HG03159 (cell line): ENCODE measurements around the gene FOXI1.

ENCODE experiments used
- ATAC-seq: cut with Tn5 transposase; IDR thresholded peaks from one replicate; pipeline ENCODE4 v1.9.1; 2021; ENCODE audit warnings: mild to moderate bottlenecking, moderate library complexity; ENCODE audit not compliant: unreplicated experiment

The FOXI1 gene

DNA sequence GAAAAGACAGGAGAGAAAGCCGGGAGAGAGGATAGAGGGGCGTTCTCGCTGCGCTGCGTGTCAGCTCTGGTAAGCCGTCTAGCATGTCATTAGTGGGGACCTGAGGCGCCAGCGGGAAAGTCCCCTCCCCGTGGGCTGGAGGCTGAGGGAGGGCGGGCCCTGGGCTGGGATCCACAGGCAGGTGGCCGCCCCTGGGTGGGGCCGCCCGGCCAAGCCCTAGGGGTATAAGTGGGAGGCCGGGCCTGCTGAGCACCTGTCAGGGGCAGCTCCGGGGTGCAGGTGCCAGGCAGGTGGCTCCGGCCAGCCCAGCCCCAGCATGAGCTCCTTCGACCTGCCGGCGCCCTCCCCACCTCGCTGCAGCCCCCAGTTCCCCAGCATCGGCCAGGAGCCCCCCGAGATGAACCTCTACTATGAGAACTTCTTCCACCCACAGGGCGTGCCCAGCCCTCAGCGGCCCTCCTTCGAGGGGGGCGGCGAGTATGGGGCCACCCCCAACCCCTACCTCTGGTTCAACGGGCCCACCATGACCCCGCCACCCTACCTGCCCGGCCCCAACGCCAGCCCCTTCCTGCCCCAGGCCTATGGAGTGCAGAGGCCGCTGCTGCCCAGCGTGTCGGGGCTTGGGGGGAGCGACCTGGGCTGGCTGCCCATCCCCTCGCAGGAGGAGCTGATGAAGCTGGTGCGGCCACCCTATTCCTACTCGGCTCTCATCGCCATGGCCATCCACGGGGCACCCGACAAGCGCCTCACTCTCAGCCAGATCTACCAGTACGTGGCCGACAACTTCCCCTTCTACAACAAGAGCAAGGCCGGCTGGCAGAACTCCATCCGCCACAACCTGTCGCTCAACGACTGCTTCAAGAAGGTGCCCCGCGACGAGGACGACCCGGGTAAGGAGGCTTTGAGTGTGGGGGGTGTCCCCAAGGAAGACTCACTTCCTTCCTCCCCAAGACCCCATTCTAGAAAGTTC lies at the start of gene FOXI1:
TSS of gene FOXI1 (plus strand) at position 256 of the 970 bp plus-strand sequence. CDS start at position 317, 61 bp downstream.
- ATAC-seq, result no peak

DNA sequence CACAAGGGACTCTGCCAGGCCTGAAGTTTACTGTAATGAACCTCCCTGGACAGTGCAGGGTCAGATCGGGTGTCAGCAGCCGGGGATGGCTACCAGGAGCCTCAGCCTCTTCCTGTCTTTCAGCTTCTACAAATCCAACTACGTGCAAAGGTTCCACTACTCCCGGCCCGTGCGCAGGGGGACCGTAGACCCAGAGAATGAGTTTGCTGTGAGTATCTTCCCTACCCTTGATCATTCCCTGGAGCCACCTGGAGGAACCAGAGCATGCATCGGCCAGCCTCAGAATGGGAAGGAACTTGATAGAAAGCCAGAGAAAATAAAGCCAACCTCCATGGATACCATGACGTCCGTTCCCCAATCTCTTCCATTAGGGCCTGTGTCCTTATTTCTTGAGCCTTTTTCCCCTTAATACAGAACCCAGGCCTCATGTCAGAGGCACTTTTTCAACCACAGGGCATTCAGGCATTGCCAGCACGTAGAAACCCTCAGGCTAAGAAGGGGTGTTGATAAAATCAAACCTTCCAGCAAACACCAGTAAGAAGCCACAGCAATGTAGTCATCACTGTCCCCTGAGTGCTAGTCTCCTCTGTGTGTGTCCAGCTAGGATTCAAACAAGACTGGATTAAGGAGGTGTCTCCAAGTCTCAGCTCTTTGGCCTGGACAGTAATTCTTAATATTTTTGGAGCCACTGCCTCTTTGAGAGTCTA lies 49.0 kb upstream of the FOXI1 start:
- no peak for ATAC-seq

DNA sequence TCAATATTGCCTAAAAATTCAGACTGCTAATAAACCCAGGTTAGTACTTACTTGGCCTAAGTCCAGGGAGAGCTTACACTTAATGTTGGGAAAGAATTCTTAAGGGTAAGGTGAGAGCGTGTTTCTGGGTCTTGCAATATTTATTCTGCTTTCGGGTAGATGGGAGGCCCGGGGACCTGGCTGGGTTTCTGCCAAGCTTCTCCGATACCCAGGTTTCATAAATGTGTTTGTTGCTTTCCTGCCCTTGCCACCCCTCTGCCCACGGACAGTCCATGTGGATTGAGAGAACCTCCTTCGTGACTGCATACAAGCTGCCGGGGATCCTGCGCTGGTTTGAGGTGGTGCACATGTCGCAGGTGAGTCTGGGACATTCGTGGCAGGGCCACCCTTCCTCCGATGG lies 48.4 kb upstream of the FOXI1 start:
- no peak for ATAC-seq

DNA sequence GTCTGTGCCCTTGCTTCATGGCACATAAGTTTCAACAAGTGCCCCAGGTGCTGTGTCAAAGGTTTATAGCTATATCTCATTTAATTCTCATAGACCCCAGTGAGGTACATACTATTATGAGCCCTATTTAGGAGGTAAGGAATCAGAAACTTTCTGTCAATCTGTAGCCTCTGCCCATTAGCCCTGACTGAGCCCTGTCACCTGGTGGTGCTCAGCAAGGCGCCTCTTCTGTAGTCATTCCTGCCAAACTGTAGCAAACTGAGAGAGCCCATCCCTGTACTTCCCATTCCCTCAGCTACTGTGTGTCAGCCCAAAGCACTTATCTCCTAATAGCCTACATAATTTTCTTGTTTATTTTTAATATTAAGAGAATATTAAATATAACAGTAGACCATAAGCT lies 46.5 kb upstream of the FOXI1 start:
- ATAC-seq, result no peak

DNA sequence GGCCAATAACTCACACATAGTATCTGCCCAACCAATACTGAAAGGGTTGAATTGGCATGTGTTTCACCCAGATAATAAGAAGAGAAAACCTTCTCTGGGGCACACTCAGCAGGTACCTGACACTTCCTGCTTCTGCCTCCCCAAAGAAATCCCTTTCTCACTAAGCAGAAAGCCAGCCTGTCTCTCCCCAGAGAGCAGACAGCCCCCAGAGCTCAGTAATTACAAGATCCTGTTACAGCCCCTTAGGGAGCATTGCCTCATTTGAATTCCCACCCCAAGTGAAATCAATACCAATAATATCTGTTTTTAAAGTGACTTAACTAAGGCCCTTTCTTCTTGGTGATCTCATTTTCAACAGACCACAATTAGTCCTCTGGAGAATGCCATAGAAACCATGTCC lies 38.5 kb upstream of the FOXI1 start:
- no peak for ATAC-seq

DNA sequence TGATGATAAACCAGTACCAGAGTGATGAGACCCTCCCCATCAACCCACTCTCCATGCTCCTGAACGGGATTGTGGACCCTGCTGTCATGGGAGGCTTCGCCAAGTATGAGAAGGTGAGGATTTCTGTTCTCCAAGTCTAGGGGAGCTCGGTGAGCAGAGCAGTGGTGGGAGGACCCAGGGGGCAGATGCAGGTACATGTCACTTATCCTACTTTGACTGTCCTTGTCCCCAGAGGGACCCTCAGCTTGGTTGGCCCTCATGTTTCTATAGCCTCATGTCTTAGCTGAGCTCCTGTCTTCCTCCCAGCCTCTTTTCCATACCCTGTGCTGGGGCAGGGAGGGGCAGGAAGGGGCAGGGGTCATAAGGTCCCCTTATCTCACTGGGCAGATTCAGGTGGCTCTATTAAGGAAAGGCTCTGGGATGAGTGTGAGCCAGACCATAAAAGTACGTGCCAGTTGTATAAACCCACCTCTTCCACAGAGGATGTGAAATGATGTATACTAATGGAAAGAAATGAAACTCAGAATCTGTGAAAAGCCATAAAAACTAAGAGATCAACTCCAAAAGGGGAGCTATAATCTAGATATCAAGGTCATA lies 38.0 kb upstream of the FOXI1 start:
- ATAC-seq, result no peak

DNA sequence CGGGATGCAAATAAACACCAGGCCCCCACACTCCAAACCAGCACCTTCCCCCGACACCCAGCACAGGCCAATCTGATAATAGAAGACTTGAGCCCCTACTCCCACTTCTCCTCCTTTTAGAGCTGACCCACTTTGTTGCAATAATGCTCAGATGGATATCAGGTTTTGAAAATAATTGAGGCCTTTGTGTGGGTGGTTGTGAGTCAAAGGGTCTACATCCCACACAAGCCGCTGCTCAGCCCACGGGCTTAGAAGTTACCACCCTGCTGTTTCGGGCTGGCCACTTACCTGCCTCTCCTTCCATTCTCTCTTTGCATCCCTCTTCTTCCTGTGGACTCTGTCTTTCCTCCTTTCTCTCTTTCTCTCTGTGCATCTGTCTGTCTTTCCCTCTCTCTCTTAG lies 36.2 kb upstream of the FOXI1 start:
- no peak for ATAC-seq

DNA sequence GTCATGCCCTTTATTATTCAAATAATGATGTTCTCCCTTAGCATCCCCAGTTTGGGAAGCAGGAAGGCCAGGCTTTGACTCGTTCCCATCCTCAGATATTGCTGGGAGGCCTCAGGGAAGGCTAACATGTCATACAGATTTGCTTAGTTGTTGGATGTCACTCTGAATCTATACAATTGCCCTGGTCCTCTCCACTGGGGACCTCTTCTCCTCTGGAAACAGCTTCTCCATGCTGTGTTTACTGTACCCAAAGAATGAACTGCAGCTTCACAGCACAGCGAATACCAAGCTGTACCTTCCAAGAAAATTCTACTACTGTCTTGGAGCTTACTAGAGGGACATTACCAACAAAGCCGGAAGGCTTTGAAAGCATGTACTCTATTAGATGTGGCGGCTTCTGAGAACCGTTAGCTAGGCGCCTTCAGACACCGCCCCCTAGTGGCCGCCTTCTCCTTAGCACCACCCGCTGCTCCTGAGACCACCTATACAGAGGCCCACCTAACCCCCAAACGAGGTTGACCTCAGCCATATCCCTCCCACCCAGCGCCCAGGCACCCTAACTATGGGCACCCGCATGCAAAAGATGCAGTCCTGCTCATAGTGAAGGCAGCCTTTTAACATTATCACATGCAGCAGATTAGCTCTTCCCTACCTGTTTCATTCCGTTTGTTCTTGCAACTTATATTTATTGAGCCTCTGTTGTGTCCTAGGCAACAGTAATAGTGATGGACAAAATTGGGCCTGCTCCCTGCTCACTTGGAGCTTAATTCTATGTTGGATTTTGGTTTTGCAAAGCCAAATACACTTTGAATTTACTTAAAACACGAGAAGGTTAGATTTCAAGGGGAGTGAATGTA lies 34.9 kb upstream of the FOXI1 start:
- ATAC-seq, result no peak

DNA sequence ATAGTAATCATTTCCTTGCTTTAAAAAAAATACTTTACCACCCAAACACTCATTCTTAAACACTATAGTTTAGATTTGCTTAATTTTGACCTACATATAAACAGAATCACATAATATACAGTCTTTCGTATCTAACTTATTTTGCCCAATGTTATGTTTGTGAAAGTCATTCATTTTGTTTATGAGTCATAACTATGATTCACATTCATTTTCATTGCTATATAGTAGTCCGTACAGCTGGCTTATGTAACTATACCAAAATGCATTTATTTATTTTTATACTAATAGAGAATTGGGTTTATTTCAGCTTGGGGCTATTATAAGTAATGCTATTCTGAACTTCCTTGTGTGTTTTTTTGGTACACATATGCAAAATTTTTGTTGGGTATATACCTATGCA lies 33.9 kb upstream of the FOXI1 start:
- no peak for ATAC-seq

DNA sequence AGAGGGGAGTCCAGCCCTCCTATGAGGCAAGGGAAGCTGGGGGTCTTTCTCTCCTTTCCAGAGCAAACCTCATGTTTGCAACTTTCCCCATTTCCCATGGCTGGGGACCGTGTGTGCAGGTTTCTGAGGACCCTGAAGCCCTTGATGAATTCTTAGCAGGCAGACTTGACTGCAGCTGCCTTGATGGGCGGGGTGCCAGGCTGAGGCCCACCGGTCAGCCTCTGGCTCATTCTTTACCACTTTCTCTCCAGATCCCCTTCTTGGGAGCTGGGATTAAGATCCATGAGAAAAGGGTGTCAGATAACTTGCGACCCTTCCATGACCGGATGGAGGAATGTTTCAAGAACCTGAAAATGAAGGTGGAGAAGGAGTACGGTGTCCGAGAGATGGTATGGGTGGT lies 30.0 kb upstream of the FOXI1 start:
- ATAC-seq, result no peak

DNA sequence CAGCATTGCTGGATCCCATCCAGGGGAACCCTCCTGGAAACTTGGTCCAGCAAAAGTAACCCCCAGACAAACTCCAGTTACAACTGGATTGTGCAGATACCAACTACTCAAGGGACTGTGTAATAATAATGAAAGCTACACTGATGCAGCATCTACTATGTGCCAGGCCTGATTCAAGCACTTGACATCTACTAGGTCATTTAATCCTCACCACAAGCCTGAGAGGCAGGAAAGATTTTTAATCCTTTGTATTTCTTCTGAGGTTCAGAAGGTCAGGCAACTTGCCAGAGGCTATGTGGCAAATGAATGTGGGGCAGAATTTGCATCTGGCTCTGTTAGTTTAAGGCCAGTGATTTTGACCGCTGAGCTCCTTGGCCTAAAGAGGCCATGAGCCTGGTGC lies 29.5 kb upstream of the FOXI1 start:
- no peak for ATAC-seq

DNA sequence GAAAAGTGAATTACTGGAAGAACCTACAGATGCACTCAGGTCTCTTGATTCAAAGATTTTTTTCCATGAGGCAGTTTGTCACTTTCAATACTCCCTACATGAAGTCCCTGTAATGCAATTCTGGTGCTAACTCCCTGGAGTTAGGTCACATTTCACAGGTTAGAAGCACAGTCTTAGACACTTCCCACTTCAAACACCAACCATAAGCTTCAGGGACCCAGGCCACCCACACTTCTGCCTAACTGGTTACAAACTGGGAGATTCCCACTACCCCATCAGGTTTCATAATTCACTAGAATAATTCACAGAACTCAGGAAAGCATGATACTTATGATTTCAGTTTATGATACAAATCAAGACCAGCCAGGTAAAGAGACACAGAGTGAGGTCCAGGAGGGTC lies 29.0 kb upstream of the FOXI1 start:
- ATAC-seq, result no peak

DNA sequence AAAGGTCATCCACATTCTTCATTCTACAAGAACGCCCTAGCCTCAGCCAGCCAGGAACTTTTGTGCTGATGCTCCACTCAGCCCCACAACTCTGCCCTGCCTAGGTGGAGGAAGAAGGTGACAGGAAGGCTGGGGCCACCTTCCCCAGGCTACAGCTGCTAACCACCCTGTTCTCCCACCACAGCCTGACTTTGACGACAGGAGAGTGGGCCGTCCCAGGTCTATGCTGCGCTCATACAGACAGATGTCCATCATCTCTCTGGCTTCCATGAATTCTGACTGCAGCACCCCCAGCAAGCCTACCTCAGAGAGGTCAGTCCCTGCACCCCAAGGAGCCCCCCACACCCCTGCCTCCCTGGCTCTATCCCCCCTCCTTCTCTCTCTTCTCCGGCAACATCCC lies 28.2 kb upstream of the FOXI1 start:
- no peak for ATAC-seq

DNA sequence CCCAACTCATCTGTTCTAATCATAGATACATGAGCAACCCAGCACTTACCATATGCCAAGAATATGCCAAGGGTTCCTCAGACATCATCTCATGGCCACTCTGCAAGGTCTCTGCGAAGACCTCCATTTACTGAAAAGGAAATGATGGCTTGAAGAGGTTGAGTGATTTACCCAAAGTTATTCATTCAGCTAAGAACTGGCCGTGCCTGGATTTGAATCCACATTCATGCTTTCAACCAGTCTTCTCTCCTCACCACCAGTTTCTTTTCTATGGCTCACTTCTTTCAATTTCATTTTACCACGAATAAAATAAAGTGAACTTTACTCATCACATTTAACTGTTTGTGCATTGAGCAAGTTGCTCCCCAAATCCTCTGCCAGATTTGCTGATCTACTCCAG lies 27.2 kb upstream of the FOXI1 start:
- ATAC-seq, result no peak

DNA sequence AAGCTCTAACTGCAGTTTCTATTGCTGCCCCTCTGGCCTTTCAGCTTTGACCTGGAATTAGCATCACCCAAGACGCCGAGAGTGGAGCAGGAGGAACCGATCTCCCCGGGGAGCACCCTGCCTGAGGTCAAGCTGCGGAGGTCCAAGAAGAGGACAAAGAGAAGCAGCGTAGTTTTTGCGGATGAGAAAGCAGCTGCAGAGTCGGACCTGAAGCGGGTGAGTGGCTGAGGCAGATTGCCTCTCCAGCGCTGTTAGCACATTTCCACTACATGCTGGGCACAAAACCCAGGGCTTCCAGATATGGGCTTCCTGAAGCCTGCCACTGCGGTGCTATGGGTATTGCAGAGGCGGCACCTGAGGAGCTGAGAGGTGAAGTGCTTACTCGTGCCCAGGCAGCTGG lies 26.8 kb upstream of the FOXI1 start:
- no peak for ATAC-seq

DNA sequence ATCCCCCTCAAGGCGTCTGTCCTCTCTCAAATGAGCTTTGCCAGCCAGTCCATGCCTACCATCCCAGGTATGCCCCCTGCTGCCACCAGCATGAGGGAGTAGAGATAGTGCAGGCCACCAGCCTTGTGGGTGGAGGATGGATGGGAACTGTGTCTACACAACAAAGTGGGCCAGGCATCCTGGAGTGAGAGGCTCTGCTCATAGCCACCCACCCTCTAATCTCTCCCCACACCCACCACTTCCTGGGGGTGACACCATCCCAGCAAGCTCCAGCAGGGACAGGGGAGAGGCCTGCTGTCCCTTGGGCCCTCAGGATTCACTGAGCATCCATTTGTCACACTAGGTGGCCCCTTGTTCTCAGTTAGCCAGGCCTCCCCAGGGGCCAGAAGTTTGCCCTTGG lies 25.5 kb upstream of the FOXI1 start:
- no peak for ATAC-seq

DNA sequence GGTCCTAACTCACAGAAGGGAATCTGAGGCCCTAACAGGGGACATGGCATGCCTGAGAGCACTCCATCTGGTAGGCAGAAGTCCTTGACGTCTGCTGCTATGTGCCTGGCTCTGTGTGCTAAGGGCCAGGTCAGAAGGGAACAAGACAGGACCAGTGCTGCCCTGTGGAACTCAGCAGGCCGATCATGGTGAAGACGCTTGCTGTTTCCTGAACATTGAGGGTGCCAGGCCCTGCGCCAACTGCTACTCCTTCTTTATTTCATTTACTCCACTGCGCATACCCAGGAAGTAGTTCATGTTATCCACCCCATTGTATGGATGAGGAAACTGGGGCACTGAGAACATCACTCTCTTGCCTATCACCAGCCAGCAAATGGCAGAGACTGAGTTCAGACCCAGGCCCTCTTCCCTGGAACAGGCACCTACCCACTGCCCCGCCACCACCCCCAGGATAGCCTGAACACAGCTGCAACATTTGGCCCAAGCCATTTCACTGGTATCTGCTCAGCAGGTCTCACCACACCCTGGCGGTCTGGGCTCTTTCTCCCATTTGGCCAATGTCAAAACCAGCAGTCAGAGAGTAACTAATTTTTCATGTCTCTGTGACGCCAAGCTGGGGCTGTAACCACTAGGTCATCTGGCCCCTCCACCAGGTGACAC lies 24.8 kb upstream of the FOXI1 start:
- no peak for ATAC-seq

DNA sequence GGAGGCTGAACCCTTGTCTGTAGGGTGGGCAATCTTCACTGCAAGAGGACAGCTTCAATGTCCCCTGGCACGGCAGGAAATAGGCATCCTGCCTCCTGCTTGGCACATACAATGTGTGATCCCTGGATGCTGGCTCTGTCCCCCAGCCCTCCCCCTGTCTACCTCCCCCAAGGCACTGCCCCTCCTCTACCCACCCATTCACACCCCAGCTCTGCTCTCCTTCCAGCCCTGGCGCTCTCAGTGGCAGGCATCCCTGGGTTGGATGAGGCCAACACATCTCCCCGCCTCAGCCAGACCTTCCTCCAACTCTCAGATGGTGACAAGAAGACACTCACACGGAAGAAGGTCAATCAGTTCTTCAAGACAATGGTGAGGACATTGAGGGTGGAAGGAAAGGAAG lies 24.1 kb upstream of the FOXI1 start:
- no peak for ATAC-seq

DNA sequence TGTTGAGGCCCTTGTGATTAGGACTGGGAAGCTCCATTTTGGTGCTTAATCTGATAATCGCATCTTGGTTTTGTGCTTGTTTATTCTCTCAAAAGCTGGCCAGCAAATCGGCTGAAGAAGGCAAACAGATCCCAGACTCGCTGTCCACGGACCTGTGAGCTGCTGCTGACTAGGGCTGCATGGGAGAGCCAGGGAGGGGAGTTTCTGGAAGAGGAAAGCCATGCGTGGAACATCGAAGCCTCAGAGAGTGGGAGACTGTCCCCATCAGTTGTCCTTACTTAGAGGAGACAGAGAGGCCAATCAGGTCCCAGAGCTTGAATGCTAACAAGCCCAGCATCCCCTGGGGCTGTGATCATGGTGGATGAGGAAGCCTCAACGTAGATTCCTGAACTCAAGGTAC lies 23.0 kb upstream of the FOXI1 start:
- ATAC-seq, result no peak

DNA sequence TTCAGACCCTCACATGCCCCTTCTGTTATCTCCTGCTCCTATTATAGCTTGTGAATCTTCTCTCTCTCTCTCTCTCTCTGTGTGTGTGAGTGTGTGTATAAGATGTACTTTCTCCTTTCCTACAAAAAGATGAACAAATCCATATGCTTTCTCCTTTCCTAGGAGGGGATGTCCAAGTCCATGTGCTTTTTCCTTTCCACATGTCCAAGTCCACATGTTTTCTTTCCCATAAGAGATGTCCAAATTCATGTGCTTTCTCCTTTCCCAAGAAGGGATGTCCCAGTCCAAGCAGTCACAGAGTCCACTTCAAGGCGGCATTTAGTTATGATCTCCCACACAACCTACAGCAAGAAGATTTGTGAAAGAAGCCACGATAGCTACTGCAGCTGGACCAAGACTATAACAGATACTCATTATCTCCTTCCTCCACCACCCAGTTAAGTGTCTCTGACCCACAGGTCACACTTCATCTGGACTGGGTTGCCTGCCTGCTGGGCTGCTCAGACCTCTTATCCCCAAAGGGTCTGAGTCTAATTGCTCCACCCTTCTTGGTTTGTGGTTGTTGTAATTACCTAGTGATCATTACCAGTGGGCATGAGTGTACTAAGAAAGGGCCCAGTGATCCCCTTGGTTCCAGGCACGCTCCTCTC lies 18.4 kb upstream of the FOXI1 start:
- no peak for ATAC-seq
